GM23338 (cell line): Measurements from ENCODE around the gene FCSK. TPM values are rescaled to one million over a fixed set of nuclear protein-coding genes. Genes with fewer than 3 reads are reported as not detected.

Source experiments
- ATAC-seq: fragments of 200-7000 bp; cut with Tn5 transposase; 3 replicates; pipeline ENCODE4 v1.9.1; 2020
- DNase-seq: peaks from one replicate; pipeline ENCODE4 v3.0.0-alpha.2; 2015; ENCODE audit warnings: low spot score
- H2AFZ ChIP-seq: fragments of 200-600 bp; sonication (generic); 2 replicates; pipeline ENCODE4 v1.8.0; 2016; ENCODE audit warnings: antibody characterized with exemption, mild to moderate bottlenecking, moderate library complexity
- H3F3A ChIP-seq: fragments of 200-600 bp; sonication (generic); replicated peaks from 2 replicates; pipeline ENCODE4 v1.8.0; 2017; ENCODE audit warnings: antibody characterized with exemption, mixed run types, low read depth
- H3K27ac ChIP-seq: fragments of 200-600 bp; sonication (generic); 2 replicates; pipeline ENCODE4 v1.6.1; 2016; ENCODE audit warnings: low read depth
- H3K27me3 ChIP-seq: fragments of 200-600 bp; sonication (generic); 2 replicates; pipeline ENCODE4 v1.8.0; 2016; ENCODE audit warnings: mild to moderate bottlenecking, mixed run types, moderate library complexity; ENCODE audit not compliant: insufficient read depth
- H3K36me3 ChIP-seq: fragments of 200-600 bp; sonication (generic); 2 replicates; pipeline ENCODE4 v1.8.0; 2016; ENCODE audit warnings: mild to moderate bottlenecking; ENCODE audit not compliant: insufficient read depth
- H3K4me1 ChIP-seq: fragments of 200-600 bp; sonication (generic); 2 replicates; pipeline ENCODE4 v1.8.0; 2016; ENCODE audit warnings: mild to moderate bottlenecking, moderate library complexity; ENCODE audit not compliant: insufficient read depth
- H3K4me2 ChIP-seq: fragments of 200-600 bp; sonication (generic); 2 replicates; pipeline ENCODE4 v1.7.1; 2017; ENCODE audit warnings: mixed run types
- H3K4me3 ChIP-seq: fragments of 200-600 bp; sonication (generic); 2 replicates; pipeline ENCODE4 v1.6.1; 2016; ENCODE audit warnings: mixed run types
- H3K79me2 ChIP-seq: fragments of 200-600 bp; sonication (generic); replicated peaks from 2 replicates; pipeline ENCODE4 v1.8.0; 2017; ENCODE audit warnings: mild to moderate bottlenecking; ENCODE audit not compliant: insufficient read depth
- H3K9me2 ChIP-seq: fragments of 200-600 bp; sonication (generic); 2 replicates; pipeline ENCODE4 v1.8.0; 2017; ENCODE audit not compliant: insufficient read depth
- H4K20me1 ChIP-seq: fragments of 200-600 bp; sonication (generic); replicated peaks from 2 replicates; pipeline ENCODE4 v1.8.0; 2017; ENCODE audit warnings: mild to moderate bottlenecking; ENCODE audit not compliant: insufficient read depth
- H3K27ac Mint-ChIP-seq: 2 replicates; pipeline ENCODE4 v1.8.0; 2020; ENCODE audit warnings: inconsistent platforms, mild to moderate bottlenecking, moderate library complexity, mixed read lengths
- H3K27me3 Mint-ChIP-seq: 3 replicates; pipeline ENCODE4 v1.8.0; 2022; ENCODE audit warnings: low read depth, mild to moderate bottlenecking, moderate library complexity, mixed read lengths, inconsistent platforms; ENCODE audit not compliant: insufficient read depth, poor library complexity
- H3K36me3 Mint-ChIP-seq: 3 replicates; pipeline ENCODE4 v1.8.0; 2021; ENCODE audit warnings: low read depth, mild to moderate bottlenecking, inconsistent platforms, moderate library complexity, mixed read lengths
- H3K4me1 Mint-ChIP-seq: 3 replicates; pipeline ENCODE4 v1.8.0; 2020; ENCODE audit warnings: mild to moderate bottlenecking, inconsistent platforms, mixed read lengths
- H3K4me3 Mint-ChIP-seq: 3 replicates; pipeline ENCODE4 v1.8.0; 2021; ENCODE audit warnings: moderate library complexity, mild to moderate bottlenecking, inconsistent platforms, mixed read lengths
- H3K9me3 Mint-ChIP-seq: 3 replicates; pipeline ENCODE4 v1.8.0; 2020; ENCODE audit warnings: moderate library complexity, mild to moderate bottlenecking, inconsistent platforms, mixed read lengths
- EZH2phosphoT487 ChIP-seq: fragments of 200-600 bp; sonication (generic); IDR thresholded peaks from one replicate; pipeline ENCODE4 v1.8.1; 2018; ENCODE audit warnings: antibody characterized with exemption; ENCODE audit not compliant: unreplicated experiment
- JUNB ChIP-seq: IDR thresholded peaks from one replicate; pipeline ENCODE4 v1.6.1; 2016; ENCODE audit warnings: antibody characterized with exemption; ENCODE audit not compliant: unreplicated experiment
- NANOG ChIP-seq: IDR thresholded peaks from 2 replicates; pipeline ENCODE4 v1.6.1; 2016; ENCODE audit warnings: antibody characterized with exemption, borderline replicate concordance
- POLR2AphosphoS5 ChIP-seq: IDR thresholded peaks from 2 replicates; pipeline ENCODE4 v1.6.1; 2016; ENCODE audit warnings: antibody characterized with exemption, low read depth
- REST ChIP-seq: IDR thresholded peaks from one replicate; pipeline ENCODE4 v1.6.1; 2018; ENCODE audit warnings: antibody characterized with exemption; ENCODE audit not compliant: unreplicated experiment
- STAT1 ChIP-seq: IDR thresholded peaks from one replicate; pipeline ENCODE4 v1.6.1; 2016; ENCODE audit warnings: antibody characterized with exemption; ENCODE audit not compliant: unreplicated experiment
- ZNF114 ChIP-seq: fragments of 250-450 bp; sonication (Bioruptor Pico); IDR thresholded peaks from 2 replicates; pipeline ENCODE4 v1.5.0; 2020; ENCODE audit warnings: mild to moderate bottlenecking, moderate library complexity
- ZNF331 ChIP-seq: fragments of 250-450 bp; sonication (Bioruptor Pico); IDR thresholded peaks from 2 replicates; pipeline ENCODE4 v1.5.0; 2020; ENCODE audit warnings: low read depth, mild to moderate bottlenecking, moderate library complexity
- ZNF462 ChIP-seq: fragments of 250-450 bp; sonication (Bioruptor Pico); IDR thresholded peaks from 2 replicates; pipeline ENCODE4 v1.5.0; 2020; ENCODE audit warnings: mild to moderate bottlenecking, moderate library complexity
- polyA plus RNA-seq: library from polyadenylated mRNA; unstranded; fragments of >200 nt; fragmentation: Nextera tagmentation; extraction: Ambion mirVana; gene quantifications from 2 replicates; pipeline ENCODE4 v1.2.1, GENCODE V29; 2016
- total RNA-seq: library from RNA; depleted of rRNA; stranded (reverse); fragments of >200 nt; shearing (Covaris generic); gene quantifications from 2 replicates; pipeline ENCODE4 v1.2.3, GENCODE V29; 2014

FCSK gene
- total and polyA plus RNA-seq, 2 experiments from 2014 or later: 2.3 to 4.0 TPM

GRCh38 chr16:70432356-70432722 is 22.1 kb upstream of the FCSK start (continued):
- TF ChIP-seq ZNF462 (CRISPR knock-in tag) (no peak), EZH2phosphoT487 (no peak)

GRCh38 chr16:70432723-70433457 is 21.5 kb upstream of the FCSK start:
- peaks cover 14% of the 10 kb centered on the region; the same call in 1 of the 2 replicates for H4K20me1 ChIP-seq
- ATAC-seq (no peak), DNase-seq (no peak)
- H3K27me3 ChIP-seq: no peaks in the 10 kb centered on the region
- peaks cover 69% of the 10 kb centered on the region for H3K4me1 ChIP-seq
- H3K79me2 ChIP-seq: peaks cover 88% of the 10 kb centered on the region
- no peaks in the 10 kb centered on the region; the same call in 1 of the 2 replicates for H3K36me3 ChIP-seq
- Mint-ChIP-seq H3K9me3 (no peaks in the 10 kb centered on the region), H3K36me3 (peaks cover 8% of the 10 kb centered on the region), H3K4me1 (peaks cover 75% of the 10 kb centered on the region), H3K4me3 (peak overlapping the region; percentile 21; the same call in 1 of the 3 replicates), H3K27ac (peak overlapping the region; percentile 58), H3K27me3 (peaks cover 16% of the 10 kb centered on the region)
- no peak overlapping the region for H2AFZ ChIP-seq
- no peak overlapping the region for H3K4me3 ChIP-seq
- H3F3A ChIP-seq: peaks cover 28% of the 10 kb centered on the region
- peak overlapping the region; percentile 39 for H3K4me2 ChIP-seq
- no peaks in the 10 kb centered on the region for H3K9me2 ChIP-seq
- peak overlapping the region; percentile 67 for H3K27ac ChIP-seq
- no peak for TF ChIP-seq ZNF331
- no peak for TF ChIP-seq POLR2AphosphoS5
- TF ChIP-seq NANOG: no peak
- no peak for TF ChIP-seq REST
- TF ChIP-seq JUNB: no peak
- no peak for TF ChIP-seq ZNF114 (CRISPR knock-in tag)
- TF ChIP-seq STAT1: no peak
